Gastroesophageal sphincter (tissue), 3 donors: Measurements from ENCODE around the gene PSG3.
"Not testable (repeated sequence)": the region's sequence is repeated elsewhere in the genome, so short reads cannot be mapped to it uniquely, and the experiment has no call there.

ENCODE experiments used
- EP300 ChIP-seq: sonication (generic); formaldehyde crosslinking; IDR thresholded peaks from one replicate; pipeline ENCODE4 v1.6.1; 2017; ENCODE audit warnings: antibody characterized with exemption, mild to moderate bottlenecking
- POLR2A ChIP-seq, 2 donors: fragments of 450-650 bp; IDR thresholded peaks; one replicate each; pipeline ENCODE4 v1.6.1; 2017; ENCODE audit warnings: antibody characterized with exemption in 2 of 2, mild to moderate bottlenecking in 2 of 2, moderate library complexity in 1 of 2
- TF ChIP-seq, protein P1 (sequence below), 4 experiments: fragments of 200-600 bp in 2 of 4; fragments of 450-650 bp in 2 of 4; sonication (generic) in 1 of 4; IDR thresholded peaks; one replicate each; pipeline ENCODE4 v1.5.1; 2017 to 2019; ENCODE audit warnings: antibody characterized with exemption in 4 of 4, mild to moderate bottlenecking in 2 of 4, moderate library complexity in 2 of 4

GRCh38 chr19:42767319-42767718 is 27.0 kb upstream of the PSG3 start:
- TF ChIP-seq POLR2A (IDR thresholded peaks at IDR 0.05); EP300: not testable (repeated sequence)
- TF ChIP-seq, protein P1, sequence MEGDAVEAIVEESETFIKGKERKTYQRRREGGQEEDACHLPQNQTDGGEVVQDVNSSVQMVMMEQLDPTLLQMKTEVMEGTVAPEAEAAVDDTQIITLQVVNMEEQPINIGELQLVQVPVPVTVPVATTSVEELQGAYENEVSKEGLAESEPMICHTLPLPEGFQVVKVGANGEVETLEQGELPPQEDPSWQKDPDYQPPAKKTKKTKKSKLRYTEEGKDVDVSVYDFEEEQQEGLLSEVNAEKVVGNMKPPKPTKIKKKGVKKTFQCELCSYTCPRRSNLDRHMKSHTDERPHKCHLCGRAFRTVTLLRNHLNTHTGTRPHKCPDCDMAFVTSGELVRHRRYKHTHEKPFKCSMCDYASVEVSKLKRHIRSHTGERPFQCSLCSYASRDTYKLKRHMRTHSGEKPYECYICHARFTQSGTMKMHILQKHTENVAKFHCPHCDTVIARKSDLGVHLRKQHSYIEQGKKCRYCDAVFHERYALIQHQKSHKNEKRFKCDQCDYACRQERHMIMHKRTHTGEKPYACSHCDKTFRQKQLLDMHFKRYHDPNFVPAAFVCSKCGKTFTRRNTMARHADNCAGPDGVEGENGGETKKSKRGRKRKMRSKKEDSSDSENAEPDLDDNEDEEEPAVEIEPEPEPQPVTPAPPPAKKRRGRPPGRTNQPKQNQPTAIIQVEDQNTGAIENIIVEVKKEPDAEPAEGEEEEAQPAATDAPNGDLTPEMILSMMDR (IDR thresholded peaks at IDR 0.05) = peak in 1 of 4 experiments; percentile 51
